ENCODE measurements around the gene FKBP3. TPM values are rescaled to one million over a fixed set of nuclear protein-coding genes. Genes with fewer than 3 reads are reported as not detected.
A peak's percentile ranks its signal among the peaks of the same experiment; 100 is the strongest.

The FKBP3 gene
- total and polyA plus RNA-seq, 2 of the 13 experiments (the other 11 are each of a cell fraction or from before 2014, with no cell fraction given), result 57.0 to 87.6 TPM

DNA sequence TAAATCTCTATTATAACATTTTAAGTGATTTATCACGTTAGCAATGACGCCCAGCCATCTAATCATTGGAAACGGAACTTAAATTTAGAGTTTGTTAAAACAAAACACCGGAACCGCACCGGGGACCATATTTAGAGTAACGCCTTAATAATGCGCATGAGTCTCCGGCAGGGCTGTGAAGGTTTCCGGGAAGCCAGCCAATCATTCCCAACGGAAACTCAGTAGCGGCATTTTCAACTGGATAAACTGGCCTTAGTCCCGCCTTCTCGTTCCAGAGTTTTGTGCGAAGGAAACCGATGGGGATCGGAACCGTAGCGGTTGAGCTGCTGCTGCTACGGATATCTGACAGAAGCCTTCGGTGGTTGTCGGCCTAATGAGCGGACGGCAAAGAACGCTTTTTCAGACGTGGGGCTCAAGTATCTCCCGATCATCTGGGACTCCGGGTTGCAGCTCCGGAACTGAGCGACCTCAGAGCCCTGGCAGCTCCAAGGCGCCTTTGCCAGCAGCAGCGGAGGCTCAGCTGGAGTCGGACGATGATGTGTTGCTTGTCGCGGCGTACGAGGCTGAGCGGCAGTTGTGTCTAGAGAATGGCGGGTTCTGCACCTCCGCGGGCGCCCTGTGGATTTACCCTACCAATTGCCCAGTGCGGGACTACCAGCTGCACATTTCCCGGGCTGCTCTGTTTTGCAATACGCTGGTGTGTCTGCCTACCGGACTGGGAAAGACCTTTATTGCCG lies 1.5 kb upstream of the FKBP3 start, which contains the start of gene FANCM (continued):
- TF ChIP-seq, protein P1, sequence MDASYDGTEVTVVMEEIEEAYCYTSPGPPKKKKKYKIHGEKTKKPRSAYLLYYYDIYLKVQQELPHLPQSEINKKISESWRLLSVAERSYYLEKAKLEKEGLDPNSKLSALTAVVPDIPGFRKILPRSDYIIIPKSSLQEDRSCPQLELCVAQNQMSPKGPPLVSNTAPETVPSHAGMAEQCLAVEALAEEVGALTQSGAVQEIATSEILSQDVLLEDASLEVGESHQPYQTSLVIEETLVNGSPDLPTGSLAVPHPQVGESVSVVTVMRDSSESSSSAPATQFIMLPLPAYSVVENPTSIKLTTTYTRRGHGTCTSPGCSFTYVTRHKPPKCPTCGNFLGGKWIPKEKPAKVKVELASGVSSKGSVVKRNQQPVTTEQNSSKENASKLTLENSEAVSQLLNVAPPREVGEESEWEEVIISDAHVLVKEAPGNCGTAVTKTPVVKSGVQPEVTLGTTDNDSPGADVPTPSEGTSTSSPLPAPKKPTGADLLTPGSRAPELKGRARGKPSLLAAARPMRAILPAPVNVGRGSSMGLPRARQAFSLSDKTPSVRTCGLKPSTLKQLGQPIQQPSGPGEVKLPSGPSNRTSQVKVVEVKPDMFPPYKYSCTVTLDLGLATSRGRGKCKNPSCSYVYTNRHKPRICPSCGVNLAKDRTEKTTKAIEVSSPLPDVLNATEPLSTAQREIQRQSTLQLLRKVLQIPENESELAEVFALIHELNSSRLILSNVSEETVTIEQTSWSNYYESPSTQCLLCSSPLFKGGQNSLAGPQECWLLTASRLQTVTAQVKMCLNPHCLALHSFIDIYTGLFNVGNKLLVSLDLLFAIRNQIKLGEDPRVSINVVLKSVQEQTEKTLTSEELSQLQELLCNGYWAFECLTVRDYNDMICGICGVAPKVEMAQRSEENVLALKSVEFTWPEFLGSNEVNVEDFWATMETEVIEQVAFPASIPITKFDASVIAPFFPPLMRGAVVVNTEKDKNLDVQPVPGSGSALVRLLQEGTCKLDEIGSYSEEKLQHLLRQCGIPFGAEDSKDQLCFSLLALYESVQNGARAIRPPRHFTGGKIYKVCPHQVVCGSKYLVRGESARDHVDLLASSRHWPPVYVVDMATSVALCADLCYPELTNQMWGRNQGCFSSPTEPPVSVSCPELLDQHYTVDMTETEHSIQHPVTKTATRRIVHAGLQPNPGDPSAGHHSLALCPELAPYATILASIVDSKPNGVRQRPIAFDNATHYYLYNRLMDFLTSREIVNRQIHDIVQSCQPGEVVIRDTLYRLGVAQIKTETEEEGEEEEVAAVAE (CRISPR knock-in tag; IDR thresholded peaks at IDR 0.05; ENCODE audit: borderline replicate concordance), result peak; percentile 43; the same call in 1 of the 2 replicates
- no peak for TF ChIP-seq ZNF383 (CRISPR knock-in tag; IDR thresholded peaks at IDR 0.05; ENCODE audit: borderline replicate concordance)
- TF ChIP-seq, protein P2, sequence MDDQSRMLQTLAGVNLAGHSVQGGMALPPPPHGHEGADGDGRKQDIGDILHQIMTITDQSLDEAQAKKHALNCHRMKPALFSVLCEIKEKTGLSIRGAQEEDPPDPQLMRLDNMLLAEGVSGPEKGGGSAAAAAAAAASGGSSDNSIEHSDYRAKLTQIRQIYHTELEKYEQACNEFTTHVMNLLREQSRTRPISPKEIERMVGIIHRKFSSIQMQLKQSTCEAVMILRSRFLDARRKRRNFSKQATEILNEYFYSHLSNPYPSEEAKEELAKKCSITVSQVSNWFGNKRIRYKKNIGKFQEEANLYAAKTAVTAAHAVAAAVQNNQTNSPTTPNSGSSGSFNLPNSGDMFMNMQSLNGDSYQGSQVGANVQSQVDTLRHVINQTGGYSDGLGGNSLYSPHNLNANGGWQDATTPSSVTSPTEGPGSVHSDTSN (CRISPR knock-in tag; IDR thresholded peaks at IDR 0.05; ENCODE audit: borderline replicate concordance), result no peak
- TF ChIP-seq ZMYM4 (CRISPR knock-in tag; IDR thresholded peaks at IDR 0.05), result peak; percentile 73; the same call in 1 of the 2 replicates
- no peak for TF ChIP-seq SRSF4 (IDR thresholded peaks at IDR 0.05; ENCODE audit: low read depth, low read length, poor library complexity, severe bottlenecking)
- TF ChIP-seq ZNF101 (CRISPR knock-in tag; IDR thresholded peaks at IDR 0.05; ENCODE audit: borderline replicate concordance, low read depth), result no peak
- TF ChIP-seq ZNF446 (CRISPR knock-in tag; IDR thresholded peaks at IDR 0.05), result no peak
- no peak for TF ChIP-seq NBN (conservative IDR thresholded peaks at IDR 0.05)
- no peak for TF ChIP-seq MAFK (conservative IDR thresholded peaks at IDR 0.05 in 1 of 2, IDR thresholded peaks at IDR 0.05 in 1 of 2; ENCODE audit: low read length in 2 of 2)
- TF ChIP-seq, protein P3, sequence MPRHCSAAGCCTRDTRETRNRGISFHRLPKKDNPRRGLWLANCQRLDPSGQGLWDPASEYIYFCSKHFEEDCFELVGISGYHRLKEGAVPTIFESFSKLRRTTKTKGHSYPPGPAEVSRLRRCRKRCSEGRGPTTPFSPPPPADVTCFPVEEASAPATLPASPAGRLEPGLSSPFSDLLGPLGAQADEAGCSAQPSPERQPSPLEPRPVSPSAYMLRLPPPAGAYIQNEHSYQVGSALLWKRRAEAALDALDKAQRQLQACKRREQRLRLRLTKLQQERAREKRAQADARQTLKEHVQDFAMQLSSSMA (CRISPR knock-in tag; IDR thresholded peaks at IDR 0.05), result no peak
- no peak for TF ChIP-seq ZNF577 (CRISPR knock-in tag; IDR thresholded peaks at IDR 0.05; ENCODE audit: borderline replicate concordance, low read depth)
- TF ChIP-seq, protein P4, sequence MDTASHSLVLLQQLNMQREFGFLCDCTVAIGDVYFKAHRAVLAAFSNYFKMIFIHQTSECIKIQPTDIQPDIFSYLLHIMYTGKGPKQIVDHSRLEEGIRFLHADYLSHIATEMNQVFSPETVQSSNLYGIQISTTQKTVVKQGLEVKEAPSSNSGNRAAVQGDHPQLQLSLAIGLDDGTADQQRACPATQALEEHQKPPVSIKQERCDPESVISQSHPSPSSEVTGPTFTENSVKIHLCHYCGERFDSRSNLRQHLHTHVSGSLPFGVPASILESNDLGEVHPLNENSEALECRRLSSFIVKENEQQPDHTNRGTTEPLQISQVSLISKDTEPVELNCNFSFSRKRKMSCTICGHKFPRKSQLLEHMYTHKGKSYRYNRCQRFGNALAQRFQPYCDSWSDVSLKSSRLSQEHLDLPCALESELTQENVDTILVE (CRISPR knock-in tag; IDR thresholded peaks at IDR 0.05), result no peak
- no peak for TF ChIP-seq ZKSCAN8 (CRISPR knock-in tag; IDR thresholded peaks at IDR 0.05; ENCODE audit: borderline replicate concordance)
- TF ChIP-seq, protein P5, sequence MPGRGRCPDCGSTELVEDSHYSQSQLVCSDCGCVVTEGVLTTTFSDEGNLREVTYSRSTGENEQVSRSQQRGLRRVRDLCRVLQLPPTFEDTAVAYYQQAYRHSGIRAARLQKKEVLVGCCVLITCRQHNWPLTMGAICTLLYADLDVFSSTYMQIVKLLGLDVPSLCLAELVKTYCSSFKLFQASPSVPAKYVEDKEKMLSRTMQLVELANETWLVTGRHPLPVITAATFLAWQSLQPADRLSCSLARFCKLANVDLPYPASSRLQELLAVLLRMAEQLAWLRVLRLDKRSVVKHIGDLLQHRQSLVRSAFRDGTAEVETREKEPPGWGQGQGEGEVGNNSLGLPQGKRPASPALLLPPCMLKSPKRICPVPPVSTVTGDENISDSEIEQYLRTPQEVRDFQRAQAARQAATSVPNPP (CRISPR knock-in tag; IDR thresholded peaks at IDR 0.05), result peak; percentile 38; the same call in 1 of the 2 replicates
- TF ChIP-seq THAP11 (CRISPR knock-in tag; IDR thresholded peaks at IDR 0.05), result peak; percentile 93
- TF ChIP-seq ZBTB3 (CRISPR knock-in tag; IDR thresholded peaks at IDR 0.05; ENCODE audit: borderline replicate concordance, low read depth), result no peak
- no peak for TF ChIP-seq KDM1A (CRISPR knock-in tag; IDR thresholded peaks at IDR 0.05)
- TF ChIP-seq ZNF614 (CRISPR knock-in tag; IDR thresholded peaks at IDR 0.05; ENCODE audit: borderline replicate concordance), result peak; percentile 90
- peak; percentile 25 for TF ChIP-seq TEAD3 (CRISPR knock-in tag; optimal IDR thresholded peaks at IDR 0.05; ENCODE audit: borderline replicate concordance)
- TF ChIP-seq NCOA5 (CRISPR knock-in tag; IDR thresholded peaks at IDR 0.05), result no peak
